Measurements from ENCODE around the gene DMRTA1. TPM values are rescaled to one million over a fixed set of nuclear protein-coding genes. Genes with fewer than 3 reads are reported as not detected.

DMRTA1 gene
- polyA plus RNA-seq, 2 of the 4 experiments (the other 2 are of a cell fraction), result 0.62 to 2.3 TPM

DNA sequence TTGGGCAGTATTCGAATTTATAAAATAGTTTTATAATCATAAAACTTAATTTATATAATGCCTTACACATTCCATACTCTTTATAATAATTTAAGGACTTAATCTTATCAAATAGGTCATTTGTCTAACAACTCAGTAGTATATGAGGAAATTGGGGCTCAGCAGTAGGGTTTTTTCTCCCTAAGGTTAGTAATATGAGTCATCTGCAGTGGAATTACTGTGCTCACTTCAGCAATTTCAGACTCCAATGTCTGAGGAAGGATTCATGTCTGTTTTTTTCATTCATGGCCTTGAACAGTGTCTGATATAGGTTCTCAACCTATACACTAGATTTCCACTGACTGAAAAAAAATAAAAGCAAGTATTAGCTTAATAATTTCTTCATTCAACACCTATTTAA is 7.4 kb downstream of the DMRTA1 start:
- ChIA-PET POLR2A (no interaction called here), CTCF (interaction anchor here (1.3 to 1.4 kb wide), 3 partner anchors 16 to 641 kb away, joined by 3 to 7 read pairs (median 4); no protein-coding TSS in a partner anchor)
- Histone ChIP-seq H3K4me2 (no peak overlapping the region), H3K27ac (no peak overlapping the region), H3K4me1 (peaks cover 13% of the 10 kb centered on the region; the same call in 2 of the 3 replicates), H3K4me3 (no peak overlapping the region), H3K9me3 (no peaks in the 10 kb centered on the region)
- 0% methylated on average over 1 of the region's 1 CpG for WGBS (ENCODE audit: missing lambda C conversion rate)
- no peak for DNase-seq (ENCODE audit: low read depth in 1 of 2, low spot score in 1 of 2)
- no peak for FAIRE-seq
- TF ChIP-seq CHD4 (IDR thresholded peaks at IDR 0.05; ENCODE audit: borderline replicate concordance) (no peak), CBX2 (IDR thresholded peaks at IDR 0.05; ENCODE audit: borderline replicate concordance, low read depth) (no peak), RCOR1 (IDR thresholded peaks at IDR 0.05; ENCODE audit: low read depth, low read length) (no peak), EHMT2 (IDR thresholded peaks at IDR 0.05; ENCODE audit: low read depth) (no peak), TP53 (CRISPR knock-in tag; IDR thresholded peaks at IDR 0.05) (no peak), POLR2AphosphoS2 (conservative IDR thresholded peaks at IDR 0.05; ENCODE audit: low read length) (no peak), NPAS2 (CRISPR knock-in tag; IDR thresholded peaks at IDR 0.05; ENCODE audit: borderline replicate concordance) (no peak), SREBF2 (IDR thresholded peaks at IDR 0.05) (no peak), RNF2 (IDR thresholded peaks at IDR 0.05; ENCODE audit: borderline replicate concordance, low read depth) (no peak), MAZ (IDR thresholded peaks at IDR 0.05; ENCODE audit: borderline replicate concordance, low read depth, low read length) (no peak), ZSCAN20 (CRISPR knock-in tag; IDR thresholded peaks at IDR 0.05) (no peak), JUN (IDR thresholded peaks at IDR 0.05) (no peak), HOXA7 (CRISPR knock-in tag; IDR thresholded peaks at IDR 0.05) (no peak), SMC3 (IDR thresholded peaks at IDR 0.05) (no peak), ZC3H11A (IDR thresholded peaks at IDR 0.05) (no peak)
- TF ChIP-seq, protein P1, sequence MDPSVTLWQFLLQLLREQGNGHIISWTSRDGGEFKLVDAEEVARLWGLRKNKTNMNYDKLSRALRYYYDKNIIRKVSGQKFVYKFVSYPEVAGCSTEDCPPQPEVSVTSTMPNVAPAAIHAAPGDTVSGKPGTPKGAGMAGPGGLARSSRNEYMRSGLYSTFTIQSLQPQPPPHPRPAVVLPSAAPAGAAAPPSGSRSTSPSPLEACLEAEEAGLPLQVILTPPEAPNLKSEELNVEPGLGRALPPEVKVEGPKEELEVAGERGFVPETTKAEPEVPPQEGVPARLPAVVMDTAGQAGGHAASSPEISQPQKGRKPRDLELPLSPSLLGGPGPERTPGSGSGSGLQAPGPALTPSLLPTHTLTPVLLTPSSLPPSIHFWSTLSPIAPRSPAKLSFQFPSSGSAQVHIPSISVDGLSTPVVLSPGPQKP (IDR thresholded peaks at IDR 0.05; ENCODE audit: low read depth, low read length), result no peak
- TF ChIP-seq, protein P2, sequence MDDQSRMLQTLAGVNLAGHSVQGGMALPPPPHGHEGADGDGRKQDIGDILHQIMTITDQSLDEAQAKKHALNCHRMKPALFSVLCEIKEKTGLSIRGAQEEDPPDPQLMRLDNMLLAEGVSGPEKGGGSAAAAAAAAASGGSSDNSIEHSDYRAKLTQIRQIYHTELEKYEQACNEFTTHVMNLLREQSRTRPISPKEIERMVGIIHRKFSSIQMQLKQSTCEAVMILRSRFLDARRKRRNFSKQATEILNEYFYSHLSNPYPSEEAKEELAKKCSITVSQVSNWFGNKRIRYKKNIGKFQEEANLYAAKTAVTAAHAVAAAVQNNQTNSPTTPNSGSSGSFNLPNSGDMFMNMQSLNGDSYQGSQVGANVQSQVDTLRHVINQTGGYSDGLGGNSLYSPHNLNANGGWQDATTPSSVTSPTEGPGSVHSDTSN (IDR thresholded peaks at IDR 0.05), result no peak
- TF ChIP-seq, protein P3, sequence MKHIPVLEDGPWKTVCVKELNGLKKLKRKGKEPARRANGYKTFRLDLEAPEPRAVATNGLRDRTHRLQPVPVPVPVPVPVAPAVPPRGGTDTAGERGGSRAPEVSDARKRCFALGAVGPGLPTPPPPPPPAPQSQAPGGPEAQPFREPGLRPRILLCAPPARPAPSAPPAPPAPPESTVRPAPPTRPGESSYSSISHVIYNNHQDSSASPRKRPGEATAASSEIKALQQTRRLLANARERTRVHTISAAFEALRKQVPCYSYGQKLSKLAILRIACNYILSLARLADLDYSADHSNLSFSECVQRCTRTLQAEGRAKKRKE (CRISPR knock-in tag; IDR thresholded peaks at IDR 0.05; ENCODE audit: low read depth), result no peak
- TF ChIP-seq, protein P4, sequence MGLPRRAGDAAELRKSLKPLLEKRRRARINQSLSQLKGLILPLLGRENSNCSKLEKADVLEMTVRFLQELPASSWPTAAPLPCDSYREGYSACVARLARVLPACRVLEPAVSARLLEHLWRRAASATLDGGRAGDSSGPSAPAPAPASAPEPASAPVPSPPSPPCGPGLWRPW (IDR thresholded peaks at IDR 0.05), result no peak
- TF ChIP-seq, protein P5, sequence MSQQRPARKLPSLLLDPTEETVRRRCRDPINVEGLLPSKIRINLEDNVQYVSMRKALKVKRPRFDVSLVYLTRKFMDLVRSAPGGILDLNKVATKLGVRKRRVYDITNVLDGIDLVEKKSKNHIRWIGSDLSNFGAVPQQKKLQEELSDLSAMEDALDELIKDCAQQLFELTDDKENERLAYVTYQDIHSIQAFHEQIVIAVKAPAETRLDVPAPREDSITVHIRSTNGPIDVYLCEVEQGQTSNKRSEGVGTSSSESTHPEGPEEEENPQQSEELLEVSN (IDR thresholded peaks at IDR 0.05; ENCODE audit: borderline replicate concordance, low read depth), result no peak
- ATAC-seq, result no peak

DNA sequence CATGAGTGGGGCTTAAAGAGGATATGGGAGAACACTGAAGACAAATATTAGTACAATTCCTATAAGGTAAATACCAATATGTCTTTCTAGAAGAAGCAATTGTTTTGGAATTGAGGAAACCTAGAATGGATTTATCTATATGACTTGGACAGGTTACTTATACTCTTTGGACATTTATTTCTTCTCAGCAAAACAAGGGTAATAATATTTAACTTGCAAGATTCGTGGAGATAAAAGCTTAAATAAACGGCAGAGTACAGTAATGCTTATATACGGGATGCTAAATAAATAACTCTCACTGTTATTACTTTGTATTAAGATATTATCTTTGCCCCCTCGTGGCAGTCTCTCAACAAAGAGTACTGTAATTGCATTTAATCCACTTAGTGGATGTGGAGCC is 8.6 kb downstream of the DMRTA1 start:
- no peak overlapping the region for H3K27ac ChIP-seq
- ATAC-seq (no peak), DNase-seq (ENCODE audit: low read depth in 1 of 2, low spot score in 1 of 2) (no peak), FAIRE-seq (peak; percentile 32)
- CTCF ChIA-PET, result interaction anchor here (0.9 to 2.0 kb wide), 6 partner anchors 15 to 642 kb away, joined by 3 to 19 read pairs (median 6); no protein-coding TSS in a partner anchor
- no peak for TF ChIP-seq HOXA7 (CRISPR knock-in tag; IDR thresholded peaks at IDR 0.05)
- POLR2A ChIA-PET, result no interaction called here
- H3K4me2 ChIP-seq, result no peak overlapping the region
- H3K9me3 ChIP-seq, result no peaks in the 10 kb centered on the region
- peaks cover 1% of the 10 kb centered on the region; the same call in 2 of the 3 replicates for H3K4me1 ChIP-seq
- H3K4me3 ChIP-seq, result no peak overlapping the region
- 29% methylated on average over 4 of the region's 4 CpGs for WGBS (ENCODE audit: missing lambda C conversion rate)

All from A549 (cell line).